NCI-H2227 treated with DMSO at 0.1 percent for 48 hours (cell line): ENCODE data around the gene VSX2.
"Not testable (repeated sequence)": the region's sequence is repeated elsewhere in the genome, so short reads cannot be mapped to it uniquely, and the experiment has no call there.

Experiments
- DNase-seq: peaks from one replicate; lab custom pipeline; 2025; lab: John Stamatoyannopoulos, UW

VSX2 gene

GRCh38 chr14:74259513-74259912 is 20.3 kb downstream of the VSX2 start:
- no peak for DNase-seq

GRCh38 chr14:74260525-74261233 is 21.4 kb downstream of the VSX2 start:
- no peak for DNase-seq

GRCh38 chr14:74261288-74261687 is 22.0 kb downstream of the VSX2 start:
- no peak for DNase-seq

- DNase-seq = no peak
Observed at GRCh38 chr14:74262076-74262475, 22.8 kb downstream of the VSX2 start.

GRCh38 chr14:74263181-74263580 is 23.9 kb downstream of the VSX2 start:
- no peak for DNase-seq

GRCh38 chr14:74263921-74264320 is 24.7 kb downstream of the VSX2 start:
- no peak for DNase-seq

GRCh38 chr14:74265301-74265965 is 26.2 kb downstream of the VSX2 start:
- DNase-seq = no peak

- DNase-seq = no peak
Observed at GRCh38 chr14:74267588-74267987, 28.3 kb downstream of the VSX2 start.

GRCh38 chr14:74270382-74271177 is 31.3 kb downstream of the VSX2 start:
- not testable (repeated sequence) for DNase-seq

- no peak for DNase-seq
Observed at GRCh38 chr14:74271365-74271764, 32.1 kb downstream of the VSX2 start.

- no peak for DNase-seq
Observed at GRCh38 chr14:74275241-74275841, 36.1 kb downstream of the VSX2 start.

GRCh38 chr14:74278080-74278479 is 38.8 kb downstream of the VSX2 start:
- no peak for DNase-seq

- no peak for DNase-seq
Observed at GRCh38 chr14:74281069-74281468, 41.8 kb downstream of the VSX2 start.

- no peak for DNase-seq
Observed at GRCh38 chr14:74286736-74287135, 47.5 kb downstream of the VSX2 start.

- DNase-seq = no peak
Observed at GRCh38 chr14:74289801-74290200, 50.6 kb downstream of the VSX2 start.

GRCh38 chr14:74290415-74290814 is 51.2 kb downstream of the VSX2 start:
- DNase-seq = no peak

- DNase-seq = no peak
Observed at GRCh38 chr14:74292061-74292460, 52.8 kb downstream of the VSX2 start.

- no peak for DNase-seq
Observed at GRCh38 chr14:74293606-74294005, 54.4 kb downstream of the VSX2 start.

GRCh38 chr14:74296037-74296467 is 56.8 kb downstream of the VSX2 start:
- no peak for DNase-seq

- no peak for DNase-seq
Observed at GRCh38 chr14:74297986-74298385, 58.7 kb downstream of the VSX2 start.

GRCh38 chr14:74299061-74299545 is 59.9 kb downstream of the VSX2 start:
- DNase-seq = no peak

GRCh38 chr14:74301594-74302151 is 62.4 kb downstream of the VSX2 start:
- no peak for DNase-seq
